HG03159 (cell line): ENCODE data around the gene C12orf76.
"Not testable (repeated sequence)": the region's sequence is repeated elsewhere in the genome, so short reads cannot be mapped to it uniquely, and the experiment has no call there.

Source experiments
- ATAC-seq: cut with Tn5 transposase; IDR thresholded peaks from one replicate; pipeline ENCODE4 v1.9.1; 2021; ENCODE audit warnings: mild to moderate bottlenecking, moderate library complexity; ENCODE audit not compliant: unreplicated experiment

Gene C12orf76

GRCh38 chr12:110067531-110067930 lies 19.2 kb upstream of the C12orf76 start:
- no peak for ATAC-seq

DNA sequence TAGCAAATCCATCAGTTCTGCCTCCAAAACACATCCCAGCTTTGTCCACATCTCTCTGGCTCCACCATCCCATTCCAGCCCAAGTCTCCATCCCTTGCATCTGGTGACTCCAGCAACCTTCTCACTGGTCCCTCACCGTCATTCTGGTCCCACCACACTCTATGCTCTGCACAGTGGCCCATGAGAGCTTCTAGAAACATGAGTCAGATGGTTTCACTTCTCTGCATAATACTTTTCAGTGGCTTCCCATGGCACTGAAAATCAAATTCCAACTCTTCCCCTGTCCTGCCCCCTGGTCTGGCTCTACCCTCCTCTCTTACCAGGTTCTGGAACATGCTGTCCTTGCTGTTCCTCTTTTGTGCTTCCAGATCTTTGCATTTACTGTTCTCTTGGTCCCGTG lies 17.2 kb upstream of the C12orf76 start:
- no peak for ATAC-seq

GRCh38 chr12:110062241-110062640 lies 13.9 kb upstream of the C12orf76 start:
- ATAC-seq: no peak

DNA sequence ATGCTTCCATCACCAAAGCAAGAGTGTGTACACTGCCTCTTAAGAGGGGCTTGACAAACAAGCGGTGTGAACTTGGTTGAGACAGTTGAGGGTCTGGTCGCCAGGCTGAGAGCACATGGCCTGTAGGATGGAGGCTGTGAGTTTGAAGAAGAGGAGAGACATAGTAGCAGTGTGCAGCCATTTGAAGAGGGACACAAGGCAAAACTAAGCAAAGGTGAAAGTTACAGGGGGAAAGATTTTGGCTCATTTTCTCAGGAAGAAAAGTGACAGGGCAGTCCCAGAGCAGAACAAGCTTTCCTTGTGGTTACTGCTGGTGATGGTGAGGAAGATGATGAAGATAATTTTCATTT lies 11.3 kb upstream of the C12orf76 start:
- no peak for ATAC-seq

- no peak for ATAC-seq
Measured at GRCh38 chr12:110058875-110059615, 10.7 kb upstream of the C12orf76 start.

GRCh38 chr12:110056643-110057042 lies 8.3 kb upstream of the C12orf76 start:
- not testable (repeated sequence) for ATAC-seq

DNA sequence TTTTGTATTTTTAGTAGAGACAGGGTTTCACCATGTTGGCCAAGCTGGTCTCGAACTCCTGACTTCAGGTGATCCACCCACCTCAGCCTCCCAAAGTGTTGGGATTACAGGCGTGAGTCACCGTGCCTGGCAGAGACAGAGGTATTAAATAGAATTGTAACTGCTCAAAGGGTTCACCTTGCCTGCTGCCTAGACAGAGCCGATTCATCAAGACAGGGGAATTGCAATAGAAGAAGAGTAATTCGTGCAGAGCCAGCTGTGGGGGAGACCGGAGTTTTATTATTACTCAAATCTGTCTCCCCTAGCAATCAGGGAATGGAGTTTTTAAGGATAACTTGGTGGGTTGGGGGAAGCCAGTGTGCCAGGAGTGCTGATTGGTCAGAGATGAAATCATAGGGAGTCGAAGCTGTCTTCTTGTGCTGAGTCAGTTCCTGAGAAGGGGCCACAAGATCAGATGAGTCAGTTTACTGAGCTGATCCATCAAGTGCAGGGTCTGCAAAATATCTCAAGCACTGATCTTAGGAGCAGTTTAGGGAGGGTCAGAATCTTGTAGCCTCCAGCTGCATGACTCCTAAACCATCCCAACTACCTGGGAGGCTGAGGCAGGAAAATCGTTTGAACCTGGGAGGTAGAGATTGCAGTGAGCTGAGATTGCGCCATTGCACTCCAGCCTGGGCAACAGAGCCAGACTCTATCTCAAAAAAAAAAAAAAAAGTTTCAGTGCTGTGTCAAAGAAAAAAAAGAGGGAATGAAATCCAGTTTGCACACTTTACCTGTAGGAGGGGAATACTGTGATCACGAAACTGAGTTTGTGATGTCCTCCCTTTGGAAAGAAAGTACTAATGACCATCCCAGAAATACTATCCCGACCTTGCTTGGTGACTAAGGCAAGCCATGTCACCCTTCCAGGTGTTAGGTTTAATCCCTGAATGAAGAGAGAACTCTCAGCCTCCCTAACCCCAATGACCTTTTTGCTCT lies 7.3 kb upstream of the C12orf76 start:
- ATAC-seq: not testable (repeated sequence)

GRCh38 chr12:110050927-110051326 lies 2.6 kb upstream of the C12orf76 start:
- ATAC-seq: no peak

- not testable (repeated sequence) for ATAC-seq
Measured at GRCh38 chr12:110049666-110050065, 1.3 kb upstream of the C12orf76 start.

GRCh38 chr12:110049034-110049433 lies 712 bp upstream of the C12orf76 start:
- peak; percentile 31 for ATAC-seq

DNA sequence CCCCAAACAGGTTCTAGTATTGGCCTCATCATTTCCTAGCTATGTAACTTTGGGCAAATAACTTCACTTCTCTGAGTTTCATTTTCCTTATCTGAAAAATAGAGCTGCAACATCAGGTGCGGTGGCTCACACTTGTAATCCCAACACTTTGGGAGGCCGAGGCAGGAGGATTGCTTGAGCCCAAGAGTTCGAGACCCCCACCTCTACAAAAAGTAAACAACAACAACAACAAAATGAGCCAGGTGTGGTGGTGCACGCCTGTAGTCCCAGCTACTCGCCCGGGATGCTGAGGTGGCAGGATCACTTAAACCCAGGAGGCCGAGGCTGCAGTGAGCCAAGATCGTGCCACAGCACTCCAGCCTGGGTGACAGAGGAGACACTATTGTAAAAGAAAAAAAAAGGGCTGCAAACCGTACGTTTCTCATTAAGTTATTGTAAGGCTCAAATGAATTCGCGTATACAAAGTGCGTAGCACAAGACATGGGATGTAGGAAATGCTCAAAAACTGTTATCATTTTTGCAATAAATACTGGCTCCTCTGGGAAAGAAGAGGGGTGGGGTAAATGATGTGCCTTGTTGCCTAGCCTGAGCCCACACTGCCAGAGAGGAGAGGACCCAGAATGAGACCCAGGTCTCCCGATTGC lies 903 bp downstream of the C12orf76 start:
- ATAC-seq: no peak

- ATAC-seq: no peak
Measured at GRCh38 chr12:110046451-110047187, 1.7 kb downstream of the C12orf76 start.

DNA sequence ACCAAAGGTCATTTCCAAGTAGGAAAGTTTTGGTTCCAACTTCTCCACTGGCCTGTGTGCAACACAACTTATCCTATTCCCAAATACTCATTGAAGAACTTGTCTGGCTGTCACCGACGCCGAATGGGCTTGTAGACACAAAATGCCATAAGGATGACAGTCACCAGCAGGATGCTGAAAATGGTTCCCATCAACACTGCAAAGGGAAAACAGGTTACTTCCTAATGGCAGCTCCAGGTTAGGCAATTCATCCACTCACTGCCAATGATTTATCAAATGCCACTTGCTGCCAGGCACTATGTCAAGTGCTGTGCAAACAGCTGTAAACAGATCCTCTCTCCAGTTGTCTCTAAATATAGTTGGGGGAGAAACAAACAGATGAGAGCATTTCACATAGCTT lies 6.1 kb downstream of the C12orf76 start:
- ATAC-seq: no peak

- ATAC-seq: no peak
Measured at GRCh38 chr12:110039085-110039807, 9.1 kb downstream of the C12orf76 start.

DNA sequence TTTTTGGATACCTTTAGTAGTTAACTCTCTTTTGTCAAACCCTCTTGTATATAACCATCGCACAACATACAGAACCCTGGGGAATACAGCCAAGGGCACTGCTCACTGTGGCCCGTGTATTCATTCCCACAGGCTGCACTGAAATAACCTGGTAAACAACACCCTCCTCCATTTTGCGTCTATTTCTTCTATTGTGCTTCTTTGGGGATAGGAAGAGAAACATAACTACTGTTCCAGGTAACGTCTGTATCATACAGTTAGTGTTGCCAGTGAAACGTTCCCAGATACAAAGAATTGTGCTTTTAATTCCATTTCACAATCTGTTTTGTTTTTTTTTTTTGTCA lies 9.6 kb downstream of the C12orf76 start:
- no peak for ATAC-seq

DNA sequence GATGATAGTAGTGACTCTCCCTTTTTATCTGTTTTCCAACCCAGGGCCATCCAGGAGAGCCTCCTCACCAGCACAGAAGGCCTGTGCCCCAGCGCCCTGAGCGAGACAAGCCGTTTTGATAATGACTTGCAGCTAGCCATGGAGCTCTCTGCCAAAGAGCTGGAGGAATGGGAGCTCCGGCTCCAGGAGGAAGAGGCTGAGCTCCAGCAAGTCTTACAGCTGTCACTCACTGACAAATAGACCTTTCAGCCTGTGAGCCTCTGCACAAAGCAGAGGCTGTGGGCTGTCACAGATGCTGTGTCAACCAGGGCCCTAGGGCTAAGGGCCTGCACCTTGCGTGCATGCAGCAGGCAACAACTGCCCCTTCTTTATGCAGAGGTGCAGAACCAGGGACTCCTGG lies 11.0 kb downstream of the C12orf76 start:
- ATAC-seq: no peak

DNA sequence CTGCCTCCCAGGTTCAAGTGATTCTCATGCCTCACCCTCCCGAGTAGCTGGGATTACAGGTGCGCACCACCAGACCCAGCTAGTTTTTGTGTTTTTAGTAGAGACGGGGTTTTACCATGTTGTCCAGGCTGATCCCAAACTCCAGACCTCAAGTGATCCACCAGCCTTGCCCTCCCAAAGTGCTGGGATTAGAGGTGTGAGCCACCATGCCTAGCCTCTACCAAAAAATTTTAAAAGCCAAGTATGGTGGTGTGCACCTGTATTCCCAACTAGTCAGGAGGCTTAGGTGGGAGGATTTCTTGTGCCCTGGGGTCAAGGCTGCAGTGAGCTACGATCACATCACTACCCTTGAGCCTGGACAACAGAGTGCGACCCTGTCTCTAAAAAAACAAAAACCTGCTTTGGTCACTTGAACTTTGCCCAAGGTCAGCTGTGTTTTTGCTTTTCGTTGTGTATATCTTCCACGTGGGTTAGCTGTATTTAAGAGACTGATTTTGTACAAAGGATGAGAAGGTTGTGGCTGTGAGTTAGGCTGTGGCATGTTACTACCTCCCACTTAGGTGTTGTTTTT lies 12.7 kb downstream of the C12orf76 start:
- no peak for ATAC-seq

DNA sequence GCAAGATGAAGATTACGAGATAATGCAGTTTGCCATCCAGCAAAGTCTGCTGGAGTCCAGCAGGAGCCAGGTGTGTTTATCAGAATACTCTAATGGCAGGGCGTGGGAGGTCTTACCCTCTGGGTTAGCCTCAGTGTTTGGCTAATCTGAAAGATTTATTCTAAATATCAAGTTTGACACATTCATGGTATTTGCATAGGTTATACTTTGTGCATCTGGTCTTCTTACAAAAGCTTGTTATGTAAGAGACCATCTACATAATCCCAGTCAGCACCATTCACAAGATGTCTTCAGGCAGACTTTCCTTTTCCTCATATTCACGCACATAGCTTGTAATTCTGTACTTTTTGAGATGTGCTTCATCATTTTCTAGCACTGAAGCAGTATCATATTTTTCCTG lies 14.4 kb downstream of the C12orf76 start:
- no peak for ATAC-seq

DNA sequence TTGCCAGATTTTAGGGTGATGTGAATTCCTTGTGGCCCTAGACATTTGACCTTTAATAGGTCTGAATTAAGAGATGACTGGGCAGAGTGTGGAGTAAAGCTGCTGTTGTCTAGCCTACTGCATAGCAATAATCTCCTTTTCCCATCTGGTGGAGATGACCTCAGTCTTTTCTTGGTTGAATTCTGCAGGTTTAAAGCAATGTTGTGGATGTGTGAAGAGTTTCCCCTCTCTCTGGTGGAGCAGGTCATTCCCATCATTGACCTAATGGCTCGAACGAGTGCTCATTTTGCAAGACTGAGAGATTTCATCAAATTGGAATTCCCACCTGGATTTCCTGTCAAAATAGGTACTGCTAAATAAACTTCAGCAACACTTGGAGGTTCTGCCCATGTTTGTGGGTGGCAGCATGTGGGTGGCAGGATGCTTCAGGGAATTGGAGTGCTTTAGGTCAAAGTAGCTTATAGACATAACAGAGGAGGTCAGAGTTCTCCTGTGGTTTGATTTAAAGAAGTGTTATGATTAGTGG lies 19.0 kb downstream of the C12orf76 start:
- no peak for ATAC-seq

GRCh38 chr12:110028323-110028722 lies 20.0 kb downstream of the C12orf76 start:
- no peak for ATAC-seq
